Adrenal gland (tissue), 5 donors: ENCODE results near the gene CAB39.

Experiments used
- CTCF ChIP-seq, 6 experiments: fragments of 450-650 bp in 4 of 6; fragments of 200-600 bp in 2 of 6; sonication (generic) in 1 of 6; IDR thresholded peaks; 1 replicate in 5 of 6; 2 replicates in 1 of 6; pipeline versions ENCODE4 v1.5.1 to v1.8.0; 2016 to 2021; ENCODE audit warnings: antibody characterized with exemption in 6 of 6, mild to moderate bottlenecking in 2 of 6, moderate library complexity in 1 of 6
- POLR2A ChIP-seq, 2 donors: fragments of 450-650 bp; IDR thresholded peaks; one replicate each; pipeline ENCODE4 v1.6.1; 2017; ENCODE audit warnings: antibody characterized with exemption in 2 of 2, mild to moderate bottlenecking in 2 of 2, moderate library complexity in 1 of 2
- donor health status: DM: no; HTN: no; CAD: no.

GRCh38 chr2:230749111-230749510, 36.5 kb downstream of the CAB39 start:
- no peak for TF ChIP-seq CTCF (IDR thresholded peaks at IDR 0.05)
- TF ChIP-seq POLR2A (IDR thresholded peaks at IDR 0.05) = no peak
